Ovary (tissue), 3 donors: ENCODE data around the gene STRN.

Experiments used
- EP300 ChIP-seq: sonication (generic); formaldehyde crosslinking; IDR thresholded peaks from one replicate; pipeline ENCODE4 v1.6.1; 2017; ENCODE audit warnings: antibody characterized with exemption
- TF ChIP-seq, protein P1 (sequence below), 3 donors: fragments of 450-650 bp in 2 of 3; fragments of 200-600 bp in 1 of 3; IDR thresholded peaks; one replicate each; pipeline versions ENCODE4 v1.5.1 to v1.8.0; 2016 to 2022; ENCODE audit warnings: antibody characterized with exemption in 3 of 3, mild to moderate bottlenecking in 1 of 3
- donor health status: DM: no; HTN: no; CAD: no.

- no peak for TF ChIP-seq EP300
- TF ChIP-seq, protein P1, sequence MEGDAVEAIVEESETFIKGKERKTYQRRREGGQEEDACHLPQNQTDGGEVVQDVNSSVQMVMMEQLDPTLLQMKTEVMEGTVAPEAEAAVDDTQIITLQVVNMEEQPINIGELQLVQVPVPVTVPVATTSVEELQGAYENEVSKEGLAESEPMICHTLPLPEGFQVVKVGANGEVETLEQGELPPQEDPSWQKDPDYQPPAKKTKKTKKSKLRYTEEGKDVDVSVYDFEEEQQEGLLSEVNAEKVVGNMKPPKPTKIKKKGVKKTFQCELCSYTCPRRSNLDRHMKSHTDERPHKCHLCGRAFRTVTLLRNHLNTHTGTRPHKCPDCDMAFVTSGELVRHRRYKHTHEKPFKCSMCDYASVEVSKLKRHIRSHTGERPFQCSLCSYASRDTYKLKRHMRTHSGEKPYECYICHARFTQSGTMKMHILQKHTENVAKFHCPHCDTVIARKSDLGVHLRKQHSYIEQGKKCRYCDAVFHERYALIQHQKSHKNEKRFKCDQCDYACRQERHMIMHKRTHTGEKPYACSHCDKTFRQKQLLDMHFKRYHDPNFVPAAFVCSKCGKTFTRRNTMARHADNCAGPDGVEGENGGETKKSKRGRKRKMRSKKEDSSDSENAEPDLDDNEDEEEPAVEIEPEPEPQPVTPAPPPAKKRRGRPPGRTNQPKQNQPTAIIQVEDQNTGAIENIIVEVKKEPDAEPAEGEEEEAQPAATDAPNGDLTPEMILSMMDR (IDR thresholded peaks at IDR 0.05) = no peak
Measured at GRCh38 chr2:36976065-36976464, 9.7 kb upstream of the STRN start.
